H9 (cell line): ENCODE results near the gene NDUFS6. TPM values are rescaled to one million over a fixed set of nuclear protein-coding genes. Genes with fewer than 3 reads are reported as not detected.

Experiments used
- DNase-seq: peaks from one replicate; pipeline ENCODE4 v3.0.0-alpha.2; 2017
- H2AFZ ChIP-seq: one replicate; pipeline ENCODE4 v1.6.1; 2013; ENCODE audit warnings: mild to moderate bottlenecking, low read length, control low read depth, moderate library complexity
- H2AK5ac ChIP-seq: 2 replicates; pipeline ENCODE4 v1.6.1; 2013; ENCODE audit warnings: low read length, control low read depth, mixed read lengths; ENCODE audit not compliant: insufficient read length
- H2BK120ac ChIP-seq: one replicate; pipeline ENCODE4 v1.6.1; 2013; ENCODE audit warnings: low read depth, mild to moderate bottlenecking, low read length, control low read depth, inconsistent platforms; ENCODE audit not compliant: poor library complexity, severe bottlenecking
- H2BK12ac ChIP-seq: 2 replicates; pipeline ENCODE4 v1.6.1; 2013; ENCODE audit warnings: low read length, control low read depth, mixed read lengths, low read depth; ENCODE audit not compliant: insufficient read length
- H2BK15ac ChIP-seq: 2 replicates; pipeline ENCODE4 v1.6.1; 2013; ENCODE audit warnings: low read depth, low read length, control low read depth
- H2BK20ac ChIP-seq: one replicate; pipeline ENCODE4 v1.6.1; 2013; ENCODE audit warnings: low read depth, mild to moderate bottlenecking, low read length, control low read depth, inconsistent platforms; ENCODE audit not compliant: poor library complexity, severe bottlenecking
- H2BK5ac ChIP-seq: 2 replicates; pipeline ENCODE4 v1.6.1; 2013; ENCODE audit warnings: low read length, control low read depth, mixed read lengths; ENCODE audit not compliant: insufficient read length
- H3K14ac ChIP-seq: 2 replicates; pipeline ENCODE4 v1.6.1; 2013; ENCODE audit warnings: low read length, control low read depth; ENCODE audit not compliant: insufficient read depth
- H3K18ac ChIP-seq: 2 replicates; pipeline ENCODE4 v1.6.1; 2013; ENCODE audit warnings: low read depth, mild to moderate bottlenecking, mixed read lengths, low read length, control low read depth; ENCODE audit not compliant: insufficient read length
- H3K23ac ChIP-seq: 2 replicates; pipeline ENCODE4 v1.6.1; 2013; ENCODE audit warnings: low read length, control low read depth, mixed read lengths, low read depth; ENCODE audit not compliant: insufficient read length
- H3K23me2 ChIP-seq: 2 replicates; pipeline ENCODE4 v1.6.1; 2013; ENCODE audit warnings: low read depth, mild to moderate bottlenecking, mixed read lengths, low read length, control low read depth; ENCODE audit not compliant: insufficient read length, poor library complexity, severe bottlenecking
- H3K27ac ChIP-seq: 2 replicates; pipeline ENCODE4 v1.5.1; 2013; ENCODE audit warnings: low read length, control low read depth, mixed read lengths, low read depth; ENCODE audit not compliant: insufficient read length
- H3K27me3 ChIP-seq: 2 replicates; pipeline ENCODE4 v1.6.1; 2013; ENCODE audit warnings: low read length, control low read depth, inconsistent platforms; ENCODE audit not compliant: insufficient read depth
- H3K4ac ChIP-seq: 2 replicates; pipeline ENCODE4 v1.6.1; 2013; ENCODE audit warnings: low read depth, mild to moderate bottlenecking, control low read depth, inconsistent platforms, low read length, moderate library complexity
- H3K4me1 ChIP-seq: 2 replicates; pipeline ENCODE4 v1.6.1; 2013; ENCODE audit warnings: low read length, control low read depth, inconsistent platforms; ENCODE audit not compliant: insufficient read depth
- H3K4me2 ChIP-seq: 2 replicates; pipeline ENCODE4 v1.6.1; 2013; ENCODE audit warnings: low read length, control low read depth, mixed read lengths; ENCODE audit not compliant: insufficient read length, insufficient read depth
- H3K56ac ChIP-seq: 2 replicates; pipeline ENCODE4 v1.6.1; 2013; ENCODE audit warnings: low read depth, mild to moderate bottlenecking, mixed read lengths, low read length, control low read depth; ENCODE audit not compliant: insufficient read length
- H3K79me1 ChIP-seq: 2 replicates; pipeline ENCODE4 v1.6.1; 2013; ENCODE audit warnings: low read depth, mild to moderate bottlenecking, moderate library complexity, low read length, control low read depth, inconsistent platforms; ENCODE audit not compliant: insufficient read depth, poor library complexity, severe bottlenecking
- H3K79me2 ChIP-seq: 2 replicates; pipeline ENCODE4 v1.6.1; 2013; ENCODE audit warnings: low read length, control low read depth, inconsistent platforms; ENCODE audit not compliant: insufficient read depth
- H3K9ac ChIP-seq: 2 replicates; pipeline ENCODE4 v1.6.1; 2013; ENCODE audit warnings: low read length, control low read depth, mixed read lengths; ENCODE audit not compliant: insufficient read length; ENCODE audit errors: extremely low read depth
- H3K9me3 ChIP-seq: one replicate; pipeline ENCODE4 v1.6.1; 2013; ENCODE audit warnings: low read depth, low read length, inconsistent platforms; ENCODE audit not compliant: control insufficient read depth
- H3T11ph ChIP-seq: one replicate; pipeline ENCODE4 v1.6.1; 2013; ENCODE audit warnings: mild to moderate bottlenecking, low read length, control low read depth, inconsistent platforms
- H4K20me1 ChIP-seq: one replicate; pipeline ENCODE4 v1.6.1; 2013; ENCODE audit not compliant: control insufficient read depth, insufficient read length, insufficient read depth
- H4K5ac ChIP-seq: 2 replicates; pipeline ENCODE4 v1.6.1; 2013; ENCODE audit warnings: low read depth, mild to moderate bottlenecking, mixed read lengths, low read length, control low read depth; ENCODE audit not compliant: insufficient read length
- H4K8ac ChIP-seq: replicated peaks from 2 replicates; pipeline ENCODE4 v1.6.1; 2013; ENCODE audit warnings: low read length, control low read depth, mixed read lengths, low read depth; ENCODE audit not compliant: insufficient read length
- H4K91ac ChIP-seq: 2 replicates; pipeline ENCODE4 v1.6.1; 2013; ENCODE audit warnings: low read depth, mild to moderate bottlenecking, moderate library complexity, mixed read lengths, low read length, control low read depth; ENCODE audit not compliant: insufficient read length
- H3K27ac Mint-ChIP-seq, 3 experiments: 2 replicates in 2 of 3; 3 replicates in 1 of 3; pipeline ENCODE4 v1.8.0; 2020 to 2021; ENCODE audit warnings: mixed read lengths in 3 of 3, mild to moderate bottlenecking in 1 of 3, moderate library complexity in 1 of 3
- H3K27me3 Mint-ChIP-seq: 2 replicates; pipeline ENCODE4 v1.8.0; 2021; ENCODE audit warnings: low read depth, mild to moderate bottlenecking, moderate library complexity, mixed read lengths
- H3K36me3 Mint-ChIP-seq, 3 experiments: 2 replicates in 2 of 3; 3 replicates in 1 of 3; pipeline ENCODE4 v1.8.0; 2020 to 2021; ENCODE audit warnings: low read depth in 3 of 3, mixed read lengths in 3 of 3; ENCODE audit not compliant: insufficient read depth in 1 of 3
- H3K4me1 Mint-ChIP-seq, 2 experiments: 2 replicates each; pipeline ENCODE4 v1.8.0; 2020; ENCODE audit warnings: mixed read lengths in 2 of 2
- H3K4me3 Mint-ChIP-seq, 2 experiments: 2 replicates in 1 of 2; 3 replicates in 1 of 2; pipeline ENCODE4 v1.8.0; 2020 to 2021; ENCODE audit warnings: mild to moderate bottlenecking in 2 of 2, mixed read lengths in 2 of 2, moderate library complexity in 1 of 2
- H3K9me3 Mint-ChIP-seq, 2 experiments: 2 replicates in 1 of 2; 3 replicates in 1 of 2; pipeline ENCODE4 v1.8.0; 2020; ENCODE audit warnings: mild to moderate bottlenecking in 2 of 2, mixed read lengths in 2 of 2, moderate library complexity in 1 of 2
- WGBS: extraction: QIAGEN DNeasy Blood & Tissue Kit; methylation state at CpG from one replicate; pipeline ENCODE4 v1.1.7; 2013; ENCODE audit warnings: missing lambda C conversion rate, low lambda C conversion rate, mixed read lengths; ENCODE audit not compliant: insufficient read length; ENCODE audit errors: extremely low coverage; 5-methylcytosine and 5-hydroxymethylcytosine counted together
- total RNA-seq: library from RNA; stranded (reverse); gene quantifications from 2 replicates; pipeline ENCODE4 v1.2.1, GENCODE V29; 2021
- TF ChIP-seq, protein P1 (sequence below): fragments of 200-600 bp; sonication (generic); conservative IDR thresholded peaks from 3 replicates; pipeline ENCODE4 v1.8.0; 2021; ENCODE audit warnings: antibody characterized with exemption, mild to moderate bottlenecking

NDUFS6 gene
- total RNA-seq, 1 experiment from 2014 or later = 62.5 TPM

DNA sequence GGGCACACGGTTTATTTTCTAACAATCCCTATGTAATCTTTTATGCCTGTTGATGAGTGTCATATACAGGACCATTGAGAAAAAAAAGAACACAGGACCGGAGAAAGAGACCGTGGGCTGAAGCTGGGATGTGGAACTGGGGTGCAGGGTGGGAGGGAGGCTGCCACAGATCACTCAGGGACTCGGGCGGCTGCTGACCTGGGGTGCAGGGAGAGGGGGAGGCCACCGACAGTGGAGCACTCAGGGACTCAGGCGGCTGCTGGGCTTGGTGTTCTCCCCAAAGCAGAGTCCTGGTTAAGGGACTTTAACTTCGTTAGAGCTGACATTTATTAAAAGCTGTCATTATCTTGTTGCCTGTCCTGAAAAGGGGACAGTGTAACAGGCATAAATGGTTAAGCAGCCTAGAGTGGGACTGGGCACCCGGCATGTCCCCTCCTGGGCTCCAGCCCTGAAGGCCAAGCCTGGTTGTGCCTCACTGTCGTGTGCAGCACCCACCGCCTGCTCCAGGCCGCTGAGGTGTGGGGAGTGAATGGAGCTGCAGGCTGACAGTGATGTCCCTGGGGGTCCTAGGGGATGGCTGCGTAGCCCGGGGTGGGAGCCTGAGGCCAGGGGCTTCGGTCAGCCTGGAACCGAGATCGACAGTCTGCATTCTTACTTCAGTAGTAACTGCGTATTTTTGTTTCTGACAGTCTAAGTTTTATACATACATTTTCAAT lies 14.0 kb downstream of the NDUFS6 start:
- Histone ChIP-seq H2BK20ac (no peak overlapping the region), H3K4me2 (no peak overlapping the region), H3K27ac (no peak overlapping the region), H4K91ac (no peak overlapping the region), H4K8ac (no peak overlapping the region), H3K23me2 (no peaks in the 10 kb centered on the region), H3T11ph (no peak overlapping the region), H3K14ac (no peak overlapping the region), H2AFZ (no peak overlapping the region), H4K20me1 (peaks cover 2% of the 10 kb centered on the region), H2BK5ac (no peak overlapping the region), H2BK120ac (no peak overlapping the region), H3K4me1 (no peaks in the 10 kb centered on the region), H3K18ac (no peak overlapping the region), H4K5ac (no peak overlapping the region), H3K27me3 (no peaks in the 10 kb centered on the region), H2BK12ac (no peak overlapping the region), H2BK15ac (no peak overlapping the region), H3K4ac (no peak overlapping the region), H3K9ac (no peak overlapping the region), H3K23ac (no peak overlapping the region), H3K79me2 (no peaks in the 10 kb centered on the region), H3K56ac (no peak overlapping the region), H3K79me1 (peaks cover 6% of the 10 kb centered on the region), H2AK5ac (no peak overlapping the region), H3K9me3 (no peaks in the 10 kb centered on the region)
- DNase-seq = no peak
- WGBS = no CpG with 5 or more reads among the region's 18 CpGs
- Mint-ChIP-seq H3K9me3 (no peaks in the 10 kb centered on the region; a peak in 1 of 5 replicates), H3K4me1 (peaks cover 19 to 29% of the 10 kb centered on the region in 2 experiments), H3K4me3 (no peak overlapping the region), H3K27me3 (no peaks in the 10 kb centered on the region), H3K36me3 (peaks cover 65 to 93% (median 91%) of the 10 kb centered on the region in 3 experiments), H3K27ac (no peak overlapping the region)
- TF ChIP-seq, protein P1, sequence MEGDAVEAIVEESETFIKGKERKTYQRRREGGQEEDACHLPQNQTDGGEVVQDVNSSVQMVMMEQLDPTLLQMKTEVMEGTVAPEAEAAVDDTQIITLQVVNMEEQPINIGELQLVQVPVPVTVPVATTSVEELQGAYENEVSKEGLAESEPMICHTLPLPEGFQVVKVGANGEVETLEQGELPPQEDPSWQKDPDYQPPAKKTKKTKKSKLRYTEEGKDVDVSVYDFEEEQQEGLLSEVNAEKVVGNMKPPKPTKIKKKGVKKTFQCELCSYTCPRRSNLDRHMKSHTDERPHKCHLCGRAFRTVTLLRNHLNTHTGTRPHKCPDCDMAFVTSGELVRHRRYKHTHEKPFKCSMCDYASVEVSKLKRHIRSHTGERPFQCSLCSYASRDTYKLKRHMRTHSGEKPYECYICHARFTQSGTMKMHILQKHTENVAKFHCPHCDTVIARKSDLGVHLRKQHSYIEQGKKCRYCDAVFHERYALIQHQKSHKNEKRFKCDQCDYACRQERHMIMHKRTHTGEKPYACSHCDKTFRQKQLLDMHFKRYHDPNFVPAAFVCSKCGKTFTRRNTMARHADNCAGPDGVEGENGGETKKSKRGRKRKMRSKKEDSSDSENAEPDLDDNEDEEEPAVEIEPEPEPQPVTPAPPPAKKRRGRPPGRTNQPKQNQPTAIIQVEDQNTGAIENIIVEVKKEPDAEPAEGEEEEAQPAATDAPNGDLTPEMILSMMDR = no peak
